Inferior parietal cortex (tissue), 1 donor: ENCODE measurements around the gene PHTF2.

Experiments used
- DNase-seq: peaks from one replicate; pipeline ENCODE4 v3.0.0-alpha.2; 2016; ENCODE audit errors: extremely low spot score

PHTF2 gene

DNA sequence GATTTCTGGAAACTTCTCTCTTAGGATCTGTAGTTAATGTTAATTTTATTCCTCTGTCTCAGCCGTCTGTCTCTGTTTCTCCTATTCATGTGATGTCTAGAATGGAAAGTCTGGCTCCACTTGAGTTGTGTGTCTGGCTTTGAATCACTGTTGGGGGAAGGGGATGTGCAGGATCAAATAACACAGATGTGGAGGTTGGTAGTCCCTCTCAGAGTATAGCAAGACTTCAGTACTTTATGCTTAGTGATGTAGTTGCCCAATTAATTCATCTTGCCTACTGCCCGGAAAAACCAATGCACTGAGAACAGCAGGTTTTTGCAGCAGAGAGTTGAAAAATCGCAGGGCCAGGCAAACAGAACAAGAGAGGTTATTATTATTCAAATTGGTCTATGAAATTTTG, 79.2 kb downstream of the PHTF2 start:
- no peak for DNase-seq

GRCh38 chr7:77878500-77878899, 79.9 kb downstream of the PHTF2 start:
- DNase-seq = no peak

DNA sequence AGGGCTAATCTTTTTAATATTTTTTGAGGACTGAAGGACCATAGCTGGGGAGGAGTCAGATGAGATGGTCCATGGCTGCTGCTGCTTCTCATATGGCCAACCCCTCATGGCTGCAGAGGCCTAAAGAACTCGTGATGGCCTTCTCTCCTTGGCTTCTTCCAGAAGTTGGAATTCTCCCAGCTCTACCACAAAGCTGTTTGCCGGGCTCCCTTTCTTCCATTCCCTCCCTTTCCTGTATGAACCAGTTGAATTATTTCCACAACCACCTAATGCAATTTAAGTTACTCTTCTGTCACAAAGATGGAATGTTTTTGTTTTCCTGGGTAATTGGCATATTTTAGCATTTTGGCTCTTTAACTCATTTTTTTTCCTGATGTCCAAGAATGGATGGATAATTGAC, 80.7 kb downstream of the PHTF2 start:
- DNase-seq = no peak

DNA sequence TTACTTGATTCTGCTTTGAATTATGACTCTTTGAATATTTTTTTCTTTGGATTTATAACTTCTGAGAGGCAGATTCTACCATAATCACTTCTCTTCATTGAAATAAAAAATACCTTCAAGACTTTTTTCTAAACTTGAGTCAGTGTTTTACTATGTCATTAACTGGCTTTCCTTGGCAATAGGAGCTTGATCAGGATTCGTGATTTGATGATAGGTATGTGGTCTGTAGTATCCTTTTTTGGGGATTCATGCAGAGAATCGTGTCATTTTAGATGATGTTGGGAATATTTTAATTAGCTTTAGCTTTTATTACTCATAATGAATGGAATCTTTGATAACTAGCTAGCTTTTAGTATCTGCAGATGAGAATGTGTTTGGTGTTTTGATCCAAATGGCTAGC, 83.3 kb downstream of the PHTF2 start:
- no peak for DNase-seq

GRCh38 chr7:77885155-77885554, 86.6 kb downstream of the PHTF2 start:
- no peak for DNase-seq

DNA sequence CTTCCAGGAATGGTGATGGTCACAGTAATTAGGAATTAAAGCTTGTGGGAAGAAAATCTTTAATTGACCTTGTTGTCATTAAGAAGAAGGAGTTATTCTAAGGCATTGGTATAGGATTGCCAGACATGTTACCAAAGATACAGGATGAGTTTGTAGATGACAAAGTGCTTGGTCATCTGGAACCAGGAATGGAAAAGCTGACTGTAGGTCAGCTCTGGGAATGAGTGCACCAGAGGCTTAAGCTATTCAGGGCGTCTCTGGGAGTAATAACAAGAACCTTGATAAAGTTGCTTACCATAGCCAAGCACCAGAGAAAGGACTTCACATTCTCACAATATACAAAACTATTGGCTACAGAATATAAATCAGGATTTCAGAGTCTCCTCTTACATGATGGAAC, 89.0 kb downstream of the PHTF2 start:
- no peak for DNase-seq

GRCh38 chr7:77888998-77889397, 90.4 kb downstream of the PHTF2 start:
- no peak for DNase-seq

GRCh38 chr7:77893813-77894212, 95.2 kb downstream of the PHTF2 start:
- no peak for DNase-seq

GRCh38 chr7:77894574-77895091, 96.1 kb downstream of the PHTF2 start:
- no peak for DNase-seq

- no peak for DNase-seq
Observed at GRCh38 chr7:77895905-77896304, 97.3 kb downstream of the PHTF2 start.

DNA sequence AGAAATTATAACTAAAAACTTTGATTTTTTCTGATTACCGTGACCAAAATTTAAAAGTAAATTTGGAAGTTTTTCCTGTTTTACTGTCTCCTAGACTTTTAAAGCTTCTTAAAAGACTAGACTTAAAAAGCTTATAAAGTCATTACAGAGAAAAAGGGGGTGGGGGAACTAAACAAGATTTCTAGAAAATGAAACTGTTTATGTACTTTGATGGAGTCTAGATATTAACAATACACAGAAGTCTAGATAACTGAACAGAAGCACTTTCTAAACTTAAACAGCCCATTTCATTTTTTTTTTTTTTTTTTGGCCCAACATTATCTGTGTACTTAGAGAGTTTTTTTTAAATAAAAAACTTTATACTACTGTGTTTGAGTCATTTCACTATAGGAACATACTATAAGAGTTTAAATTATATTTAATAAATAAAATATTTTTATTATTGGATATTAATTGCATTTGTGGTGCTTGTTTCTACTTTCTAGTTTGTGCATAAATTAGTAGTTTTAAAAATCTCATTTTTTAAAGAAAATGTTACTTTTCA, 98.5 kb downstream of the PHTF2 start:
- no peak for DNase-seq

DNA sequence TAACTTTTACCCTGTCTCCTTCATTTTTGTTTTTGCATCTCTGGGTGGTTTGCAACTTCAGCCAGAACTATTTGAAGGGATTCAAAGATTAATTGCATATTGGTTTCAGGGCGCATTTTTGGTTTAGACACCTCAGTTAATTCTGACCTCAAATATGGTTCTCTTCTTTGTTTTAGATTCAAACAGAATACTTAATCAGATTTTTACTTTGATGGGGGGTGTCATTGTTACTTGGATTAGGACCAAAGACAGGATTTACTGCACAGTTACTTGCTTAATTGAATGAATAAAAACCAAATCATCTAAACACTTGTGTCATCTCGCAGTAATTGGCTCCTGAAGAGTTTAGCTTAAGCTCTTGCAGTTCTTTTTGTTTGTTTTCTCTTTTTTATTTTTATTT, 100.9 kb downstream of the PHTF2 start:
- DNase-seq = no peak

- DNase-seq = no peak
Observed at GRCh38 chr7:77903597-77903996, 105.0 kb downstream of the PHTF2 start.

GRCh38 chr7:77904252-77904651, 105.7 kb downstream of the PHTF2 start:
- no peak for DNase-seq

GRCh38 chr7:77907281-77907680, 108.7 kb downstream of the PHTF2 start:
- DNase-seq = no peak

- DNase-seq = no peak
Observed at GRCh38 chr7:77908664-77909063, 110.1 kb downstream of the PHTF2 start.

DNA sequence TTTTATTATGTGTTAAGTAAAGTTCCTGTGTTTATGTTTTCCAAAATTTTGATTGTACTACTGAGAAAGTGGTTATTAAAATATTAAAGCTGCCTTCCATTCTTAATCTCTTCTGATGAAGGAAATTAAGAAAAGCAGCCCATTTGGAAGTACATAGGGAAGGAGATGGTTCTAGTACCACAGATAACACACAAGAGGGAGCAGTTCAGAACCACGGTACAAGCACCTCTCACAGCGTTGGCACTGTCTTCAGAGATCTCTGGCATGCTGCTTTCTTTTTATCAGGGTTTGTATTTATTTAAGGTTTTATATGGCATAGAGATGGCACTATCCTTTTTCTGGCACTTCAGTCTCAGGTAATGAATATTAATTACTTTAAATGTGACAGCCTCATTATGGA, 111.6 kb downstream of the PHTF2 start:
- DNase-seq = no peak

GRCh38 chr7:77912293-77912692, 113.7 kb downstream of the PHTF2 start:
- no peak for DNase-seq

- no peak for DNase-seq
Observed at GRCh38 chr7:77913977-77914607, 115.5 kb downstream of the PHTF2 start.

- DNase-seq = no peak
Observed at GRCh38 chr7:77917500-77918262, 119.1 kb downstream of the PHTF2 start.

GRCh38 chr7:77918676-77919075, 120.1 kb downstream of the PHTF2 start:
- no peak for DNase-seq

DNA sequence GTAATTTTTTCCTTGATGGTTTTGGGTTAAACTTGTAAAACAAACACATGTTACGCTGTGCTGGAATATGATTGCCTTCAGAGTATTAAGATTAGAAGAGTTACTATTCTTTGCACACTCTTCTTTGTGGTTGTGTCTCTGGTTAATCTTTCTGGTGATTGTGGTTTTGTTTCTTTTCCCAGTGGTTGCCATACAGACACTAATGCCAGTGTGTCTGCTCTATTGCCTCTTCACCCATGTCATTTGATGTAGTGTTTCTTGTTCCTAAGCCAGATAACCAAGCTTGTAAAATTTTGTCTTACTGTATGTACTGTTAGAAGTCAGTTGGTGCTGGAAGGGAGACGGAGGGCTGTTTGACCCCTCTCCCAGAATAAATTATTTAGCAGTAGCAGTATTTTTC, 124.8 kb downstream of the PHTF2 start:
- DNase-seq = no peak

GRCh38 chr7:77930496-77930895, 131.9 kb downstream of the PHTF2 start:
- DNase-seq = no peak
